Left kidney (tissue), 2 donors: ENCODE data around the gene NF1. TPM values are rescaled to one million over a fixed set of nuclear protein-coding genes. Genes with fewer than 3 reads are reported as not detected.
A peak's percentile ranks its signal among the peaks of the same experiment; 100 is the strongest.
"Not testable (repeated sequence)": the region's sequence is repeated elsewhere in the genome, so short reads cannot be mapped to it uniquely, and the experiment has no call there.

ENCODE experiments used
- DNase-seq: peaks from one replicate; pipeline ENCODE4 v3.0.0-alpha.2; 2013
- polyA plus RNA-seq: library from polyadenylated mRNA; unstranded; fragments of 120-200 nt; gene quantifications from one replicate; pipeline ENCODE4 v1.2.1, GENCODE V29; 2013; ENCODE audit not compliant: insufficient read length

The NF1 gene
- polyA plus RNA-seq, 1 donor: 53.9 TPM

DNA sequence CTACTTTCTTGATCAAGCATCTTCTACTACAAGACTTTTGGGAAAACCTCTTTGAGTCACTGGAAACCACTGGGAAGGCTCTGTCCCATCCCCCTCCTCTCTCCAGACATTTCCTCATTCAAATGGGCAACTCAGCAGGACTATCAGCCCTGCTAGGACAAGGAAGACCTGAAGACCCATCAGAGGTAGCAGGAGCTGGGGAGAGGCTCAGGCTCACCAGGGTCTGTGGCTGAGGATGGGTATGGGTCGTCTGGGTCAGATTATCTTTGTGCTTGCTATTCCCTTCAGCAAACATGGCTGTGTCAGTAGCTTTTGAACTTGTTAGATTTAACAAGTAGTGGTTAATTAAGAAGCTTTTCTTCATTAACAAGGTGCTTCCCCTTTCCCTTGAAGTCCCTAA is 15.0 kb upstream of the NF1 start:
- DNase-seq: no peak

DNA sequence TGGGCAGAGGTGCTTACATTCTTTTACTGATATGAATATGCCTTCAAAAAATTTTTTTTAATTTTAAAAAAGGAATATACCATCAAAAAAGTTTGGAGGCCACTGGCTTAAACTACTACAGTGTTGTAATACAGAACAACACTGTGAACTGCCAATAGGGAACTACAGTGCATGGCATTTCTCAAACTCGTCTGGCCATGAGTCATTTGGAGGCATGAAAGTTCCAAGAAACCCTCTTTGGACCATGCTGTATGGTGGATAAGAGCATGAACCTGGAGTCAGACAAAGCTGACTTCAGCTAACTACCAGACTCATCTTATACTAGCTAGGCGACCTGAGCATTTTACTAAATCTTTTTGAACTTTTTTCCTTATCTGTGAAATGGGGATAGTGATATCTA is 9.2 kb upstream of the NF1 start:
- no peak for DNase-seq

DNA sequence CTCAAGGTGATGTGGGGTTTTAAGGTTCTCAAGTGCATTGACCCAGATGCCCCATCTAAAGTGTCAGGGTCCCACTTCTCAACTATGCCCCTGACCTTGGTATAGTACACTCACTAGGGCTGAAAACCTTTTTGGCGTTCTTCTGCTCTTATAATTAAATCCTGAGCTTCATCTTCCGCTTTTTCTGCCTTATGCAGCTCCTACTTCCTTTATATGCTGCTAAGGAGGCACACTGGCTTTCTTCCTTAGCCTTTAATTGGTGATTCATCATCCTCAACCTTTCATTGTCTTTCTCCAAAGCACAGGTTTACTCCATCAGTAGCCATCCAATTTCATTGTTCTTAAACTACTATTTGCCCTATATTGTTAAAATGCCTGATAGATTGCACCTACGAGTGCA is 5.3 kb upstream of the NF1 start:
- DNase-seq: no peak

DNA sequence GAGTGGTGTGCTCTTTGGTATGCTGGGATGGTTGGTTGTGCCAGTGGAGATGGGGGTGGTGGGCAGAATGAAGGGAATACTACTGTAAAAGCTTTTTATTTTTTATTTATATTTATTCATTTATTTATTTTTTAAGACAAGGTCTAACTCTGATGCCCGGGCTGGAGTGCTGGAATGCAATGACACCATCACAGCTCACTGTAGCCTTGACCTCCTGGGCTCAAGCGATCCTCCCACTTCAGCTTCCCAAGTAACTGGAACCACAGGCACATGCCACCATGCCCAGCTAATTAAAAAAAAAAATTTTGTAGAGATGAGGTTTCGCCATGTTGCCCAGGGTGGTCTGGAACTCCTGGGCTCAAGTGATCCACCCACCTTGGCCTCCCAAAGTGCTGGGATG is 4.1 kb upstream of the NF1 start:
- not testable (repeated sequence) for DNase-seq

DNA sequence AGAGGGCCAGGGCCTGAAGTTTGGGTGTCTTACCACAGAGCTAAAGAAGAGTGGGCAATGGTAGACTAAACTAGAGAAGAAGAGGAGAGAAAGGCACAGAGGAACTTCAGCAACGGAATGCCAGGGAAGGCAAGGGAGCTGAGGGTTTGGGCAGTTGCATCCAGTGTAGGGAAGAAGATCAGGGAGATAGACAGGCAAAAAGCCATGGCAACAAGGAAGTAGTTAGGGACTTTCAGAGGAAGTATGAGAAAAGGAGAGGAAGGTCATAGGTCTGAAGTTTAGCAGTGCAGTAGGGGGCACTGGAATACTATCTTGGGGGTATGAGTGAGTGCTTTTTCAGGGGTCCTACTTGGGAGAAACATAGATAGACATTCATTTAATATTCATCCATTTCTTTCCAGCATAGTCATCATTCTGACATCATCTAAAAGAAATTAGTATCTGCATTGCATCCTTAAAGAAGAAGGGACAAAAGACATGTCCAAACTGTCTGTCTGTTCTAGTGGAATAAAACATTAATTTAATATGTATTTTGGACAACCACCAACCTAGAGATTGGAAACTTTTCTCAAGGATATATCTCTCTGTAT is 2.2 kb upstream of the NF1 start:
- DNase-seq: no peak

DNA sequence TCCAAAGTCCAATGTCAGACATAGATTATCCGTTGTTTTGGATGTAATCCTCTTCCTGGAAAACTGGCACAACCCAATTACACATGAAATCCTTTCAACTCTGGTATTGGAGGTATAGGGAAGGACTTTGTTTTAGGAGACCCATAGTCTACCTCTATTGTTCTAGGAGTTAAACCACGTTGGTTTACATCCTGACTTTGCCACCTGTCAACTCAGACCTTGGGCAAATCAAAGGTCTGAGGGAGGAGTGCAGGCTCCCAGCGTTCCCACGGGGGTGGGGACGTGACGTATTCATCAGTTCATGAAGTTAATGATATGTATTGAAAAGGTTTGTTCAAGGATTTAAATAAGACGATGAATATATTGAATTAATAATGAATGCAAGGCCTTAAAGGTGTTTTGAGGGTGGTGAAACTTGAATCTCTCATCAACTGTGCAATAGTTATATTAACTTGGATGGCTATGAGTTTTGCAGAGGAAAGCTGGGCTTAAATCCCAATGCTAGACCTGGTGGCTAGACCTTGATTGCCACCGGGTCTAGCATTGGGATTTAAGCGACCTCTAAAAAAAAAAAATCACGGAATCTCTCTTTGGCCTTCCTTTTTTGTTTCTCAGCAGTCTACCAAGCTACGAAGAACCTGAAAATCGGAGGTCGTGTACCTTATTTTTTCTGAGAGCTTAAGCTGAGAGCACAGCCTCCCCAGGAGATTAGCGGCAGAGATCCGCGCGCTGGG is 744 bp upstream of the NF1 start:
- peak; percentile 11 for DNase-seq

DNA sequence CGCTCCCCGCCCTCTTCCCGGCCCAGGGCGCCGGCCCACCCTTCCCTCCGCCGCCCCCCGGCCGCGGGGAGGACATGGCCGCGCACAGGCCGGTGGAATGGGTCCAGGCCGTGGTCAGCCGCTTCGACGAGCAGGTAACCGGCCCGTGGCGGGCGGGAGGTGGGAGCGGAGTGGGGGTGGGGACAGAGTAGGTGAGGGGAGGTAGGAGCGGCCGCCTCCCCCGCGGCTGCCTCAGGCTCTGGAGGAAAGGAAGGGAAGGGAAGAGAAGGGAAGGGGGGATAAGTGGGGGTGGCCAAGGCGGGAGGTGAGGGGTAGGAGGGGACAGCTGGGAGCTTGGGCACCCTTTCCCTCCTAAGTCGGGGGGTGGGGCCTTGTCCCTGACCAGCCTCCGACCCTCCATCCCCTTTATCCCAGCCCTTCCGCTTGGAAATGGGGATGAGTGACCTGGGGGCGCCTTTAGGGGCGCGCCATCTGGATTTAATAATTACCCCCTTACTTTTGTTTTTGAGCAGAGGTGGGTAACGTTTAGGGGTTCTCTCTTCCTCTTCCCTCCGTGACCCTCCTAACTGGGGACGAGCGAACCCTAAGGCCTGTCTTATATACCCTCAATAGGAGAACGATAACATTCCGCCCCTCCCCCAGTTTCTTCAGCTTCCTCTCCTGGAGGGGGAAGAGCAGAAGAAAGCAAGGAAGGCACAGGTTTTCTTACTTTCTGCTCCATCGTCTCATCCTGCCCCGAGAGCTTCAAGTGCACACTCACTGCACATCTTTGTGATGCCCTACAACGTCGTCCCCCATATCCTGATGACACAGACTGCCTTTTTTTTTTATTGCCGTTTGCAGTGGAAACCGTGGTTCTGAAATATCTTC is 694 bp downstream of the NF1 start:
- peak; percentile 78 for DNase-seq

DNA sequence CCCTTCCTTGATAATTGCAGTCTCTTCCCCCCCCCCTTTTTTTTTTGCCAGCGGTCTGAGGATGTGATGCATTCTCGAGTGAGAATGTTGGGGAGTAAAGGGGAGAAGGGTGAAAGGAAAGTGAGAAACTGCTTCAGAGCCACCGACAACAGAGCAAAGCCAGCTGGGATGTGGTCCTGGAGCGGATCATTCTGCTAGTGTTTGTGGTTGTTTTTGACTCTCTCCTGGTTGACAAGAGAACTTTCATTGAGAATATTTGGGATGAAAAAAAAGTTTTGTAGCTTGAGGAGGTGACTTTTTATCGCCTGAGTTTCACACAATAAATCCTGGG is 1.3 kb downstream of the NF1 start:
- peak; percentile 40 for DNase-seq

DNA sequence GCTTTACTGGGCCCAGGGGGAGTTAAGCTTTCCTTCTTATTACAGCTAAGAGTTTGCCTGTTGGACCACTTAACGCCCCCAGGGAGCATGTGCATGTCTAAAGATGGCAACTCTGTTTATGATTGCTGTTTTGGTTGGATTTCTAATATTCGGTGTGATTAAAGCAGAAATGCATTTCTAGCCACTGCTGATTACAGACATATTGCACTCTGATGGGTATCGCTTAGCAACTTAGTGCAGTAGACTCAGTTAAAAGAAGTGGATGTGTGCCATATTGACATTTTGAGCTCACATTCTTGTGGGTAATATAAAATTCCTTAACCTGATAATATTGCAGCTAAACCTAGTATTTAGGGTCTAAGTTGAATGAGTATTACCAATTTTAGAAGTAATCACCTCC is 4.2 kb downstream of the NF1 start:
- DNase-seq: no peak

DNA sequence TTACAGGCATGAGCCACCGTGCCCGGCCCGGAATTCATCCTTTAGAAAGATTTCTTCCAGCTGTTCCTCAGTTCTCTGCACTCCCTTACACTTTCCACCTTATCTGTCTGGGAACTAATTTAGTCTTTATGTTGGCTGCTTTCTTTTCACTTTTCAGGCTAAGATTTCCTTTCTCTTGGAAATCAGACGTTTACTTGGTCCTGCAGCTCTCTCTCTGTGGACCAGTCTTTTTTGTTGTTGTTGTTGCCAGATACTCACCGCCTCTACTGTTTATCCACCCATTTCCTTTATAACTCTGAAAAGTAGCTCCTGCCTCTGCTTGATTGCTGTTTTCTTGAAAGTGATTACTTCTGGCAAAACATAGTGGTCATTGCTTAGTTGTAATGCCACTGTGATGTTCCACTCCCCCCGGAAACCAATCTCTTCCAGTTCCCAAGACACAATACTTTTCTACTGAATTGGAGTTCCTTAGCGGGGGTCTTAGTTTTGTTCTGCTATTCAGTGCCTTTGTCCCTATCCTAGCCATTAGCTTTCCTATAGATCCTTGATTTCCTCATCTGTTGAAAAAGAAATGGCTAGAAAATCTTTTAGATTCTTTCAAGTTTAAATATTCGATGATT is 6.2 kb downstream of the NF1 start:
- DNase-seq: no peak

DNA sequence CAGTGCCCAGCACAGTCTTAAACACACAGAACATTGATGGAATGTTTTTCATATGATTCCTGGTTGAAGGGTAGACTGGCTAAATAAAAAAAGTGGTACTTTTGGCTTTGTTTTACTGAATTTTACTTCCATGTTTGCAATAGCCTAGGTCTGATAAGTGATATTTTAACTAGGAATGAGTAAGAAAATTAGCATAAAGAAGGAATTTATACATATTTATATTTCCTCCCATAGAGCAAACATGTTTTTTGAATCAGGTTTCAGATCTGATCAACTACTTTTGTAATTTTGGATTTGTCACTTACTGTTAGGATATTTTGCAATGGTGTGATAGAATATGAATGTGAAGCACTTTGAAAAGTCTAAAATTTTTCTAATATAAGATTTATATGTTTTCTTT is 7.2 kb downstream of the NF1 start:
- no peak for DNase-seq

DNA sequence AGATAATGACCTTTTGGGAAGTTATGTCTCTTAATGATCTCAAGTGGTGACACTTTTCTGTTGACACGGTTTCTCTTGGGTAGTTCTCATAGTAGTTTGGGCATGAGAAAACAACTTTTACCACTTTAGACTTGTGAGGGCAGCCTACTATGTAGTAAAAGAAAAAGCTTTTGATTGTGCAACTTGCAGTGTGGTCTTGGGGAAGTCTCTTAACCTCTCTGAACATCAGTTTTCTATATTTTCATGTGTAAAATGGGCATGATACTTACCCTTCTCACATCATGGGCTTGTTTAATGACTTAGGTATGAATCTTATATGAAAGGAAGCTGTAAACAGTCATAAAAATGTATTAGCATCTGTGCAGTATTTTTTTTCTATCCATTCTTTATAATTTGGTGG is 11.2 kb downstream of the NF1 start:
- DNase-seq: no peak

DNA sequence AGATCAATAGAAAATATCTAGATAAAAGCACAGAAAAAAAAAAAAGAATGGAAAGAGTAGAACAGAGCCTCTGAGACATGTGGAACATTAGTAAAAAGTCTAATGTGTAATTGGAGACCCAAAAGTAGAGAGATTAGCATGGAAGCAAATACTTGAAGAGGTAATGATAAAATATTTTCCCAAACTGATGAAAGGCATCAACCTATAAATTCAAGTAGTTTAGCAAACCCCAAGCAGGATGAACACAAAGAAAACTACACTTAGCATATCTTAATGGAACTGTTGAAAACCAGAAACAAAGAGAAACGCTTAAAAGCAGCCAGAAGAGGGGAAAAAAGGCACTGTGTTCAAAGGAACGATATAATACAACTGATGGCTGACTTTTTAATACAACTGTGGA is 16.4 kb downstream of the NF1 start:
- no peak for DNase-seq

DNA sequence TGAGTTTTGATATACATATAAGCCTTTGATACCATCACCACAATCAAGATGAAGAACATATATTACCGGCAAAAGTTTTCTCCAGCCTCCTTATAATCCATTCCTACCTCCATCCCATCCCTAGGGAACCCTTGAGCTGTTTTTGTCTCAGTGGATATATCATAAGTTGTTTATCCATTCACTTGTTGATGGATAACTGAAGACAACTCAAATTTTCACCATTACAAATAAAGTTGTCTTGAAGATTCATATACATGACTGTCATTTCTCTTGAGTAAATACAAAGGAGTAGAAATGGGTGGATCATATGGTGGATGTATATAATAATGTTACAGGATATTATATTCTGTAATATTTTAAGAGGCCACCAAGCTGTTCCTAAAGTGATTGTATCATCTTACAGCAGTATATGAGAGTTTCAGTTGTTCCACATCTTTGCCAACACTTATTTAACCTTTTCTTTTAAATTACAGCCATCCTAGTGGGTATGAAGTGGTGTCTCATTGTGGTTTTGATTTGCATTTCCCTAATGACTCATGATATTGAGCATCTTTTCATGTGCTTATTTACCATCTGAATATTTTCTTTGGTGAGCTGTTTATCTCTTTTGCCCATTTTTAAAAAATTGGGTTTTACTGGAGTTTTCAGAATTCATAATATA is 17.4 kb downstream of the NF1 start:
- no peak for DNase-seq

DNA sequence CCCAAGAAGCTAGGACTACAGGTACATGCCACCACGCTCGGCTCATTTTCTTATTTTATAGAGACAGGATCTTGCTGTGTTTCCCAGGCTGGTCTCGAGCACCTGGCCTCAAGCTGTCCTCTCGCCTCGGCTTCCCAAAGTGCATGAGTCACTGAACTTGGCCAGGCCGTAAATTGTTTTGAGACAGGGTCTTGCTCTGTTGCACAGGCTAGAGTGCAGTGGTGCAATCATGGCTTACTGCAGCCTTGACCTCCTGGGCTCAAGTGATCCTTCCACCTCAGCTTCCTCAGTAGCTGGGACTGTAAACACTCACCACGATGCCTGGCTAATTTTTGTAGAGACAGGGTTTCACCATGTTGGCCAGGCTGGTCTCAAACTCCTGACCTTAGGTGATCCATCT is 18.6 kb downstream of the NF1 start:
- peak; percentile 17 for DNase-seq

DNA sequence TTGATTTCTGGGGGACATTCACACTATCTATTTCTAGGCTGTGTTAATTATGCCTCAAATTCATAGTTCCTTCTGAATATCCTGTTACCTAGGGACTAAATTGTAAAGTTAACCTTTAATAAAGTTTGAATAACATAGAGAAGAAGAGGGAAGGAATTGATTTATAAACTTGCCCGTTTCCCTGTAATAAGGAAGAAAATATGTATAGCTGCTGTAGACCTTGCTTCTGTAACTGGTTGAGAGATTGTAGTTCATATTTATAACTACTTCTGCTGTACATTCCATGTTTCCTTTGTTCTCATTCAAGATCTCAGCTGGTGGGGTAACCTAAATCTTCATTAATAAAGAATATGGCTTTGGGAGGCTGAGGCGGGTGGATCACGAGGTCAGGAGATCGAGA is 19.2 kb downstream of the NF1 start:
- DNase-seq: no peak

DNA sequence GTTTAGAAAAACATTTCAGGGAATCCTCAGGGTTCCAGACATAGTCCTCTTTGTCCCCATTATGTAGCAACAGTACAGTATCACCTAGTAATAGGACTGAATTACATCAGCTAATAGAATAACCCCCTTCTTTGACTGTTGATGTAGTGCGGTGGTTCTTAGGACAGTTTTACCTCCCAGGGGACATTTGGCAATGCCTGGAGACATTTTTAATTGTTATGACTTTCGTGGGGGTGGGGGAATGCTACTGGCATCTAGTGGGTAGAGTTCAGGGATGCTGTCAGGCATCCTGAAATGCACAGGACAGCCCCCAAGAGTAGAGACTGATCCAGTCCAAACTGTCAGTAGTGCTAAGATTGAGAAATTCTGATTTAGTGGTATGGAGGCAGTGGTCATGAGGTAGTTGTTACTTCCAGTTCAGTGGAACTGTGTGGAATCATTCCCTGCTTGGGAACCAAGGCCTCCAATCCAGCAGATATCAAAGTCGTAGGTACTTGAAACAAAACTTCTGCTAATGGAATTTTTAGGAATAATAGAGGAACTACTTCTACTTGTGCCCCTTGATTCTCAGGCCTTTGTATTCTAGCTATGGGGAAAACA is 20.3 kb downstream of the NF1 start:
- DNase-seq: no peak

DNA sequence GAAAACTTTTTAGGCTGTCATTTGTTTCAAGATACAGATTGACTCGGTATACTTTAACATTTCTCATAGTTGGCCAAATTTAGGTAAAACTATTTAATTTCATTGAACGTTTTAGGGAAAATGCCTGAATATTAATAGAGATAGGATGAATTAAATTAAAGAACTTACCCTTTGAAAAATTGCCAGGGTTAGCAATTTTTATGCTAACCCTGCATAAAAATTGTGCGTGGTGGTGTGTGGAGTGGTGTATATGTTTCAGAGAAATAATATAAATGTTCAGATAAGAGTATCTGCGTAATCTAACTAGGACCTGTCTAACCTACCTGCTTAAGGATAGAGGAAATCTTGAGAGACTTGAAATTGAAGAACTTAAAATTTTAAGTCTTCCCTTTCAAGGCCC is 21.4 kb downstream of the NF1 start:
- no peak for DNase-seq

DNA sequence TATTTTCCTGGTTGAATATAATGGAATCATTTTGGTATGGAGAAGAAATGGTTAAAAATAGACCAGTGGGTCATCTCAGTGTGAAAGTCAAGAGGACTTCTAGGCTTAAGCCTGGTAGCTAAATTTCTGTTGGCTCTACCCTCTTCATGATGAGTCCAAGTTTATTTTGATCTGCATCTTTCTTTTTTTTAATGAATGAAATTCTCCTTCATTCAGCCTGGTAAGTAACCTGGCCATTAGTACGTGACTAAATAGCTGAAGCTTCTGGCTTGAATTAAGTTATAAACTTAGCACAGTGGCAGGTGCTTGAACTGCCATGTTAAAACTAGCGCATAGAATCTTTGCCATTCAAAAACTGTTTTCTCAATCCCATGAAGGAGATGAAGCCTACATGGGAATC is 28.0 kb downstream of the NF1 start:
- no peak for DNase-seq

DNA sequence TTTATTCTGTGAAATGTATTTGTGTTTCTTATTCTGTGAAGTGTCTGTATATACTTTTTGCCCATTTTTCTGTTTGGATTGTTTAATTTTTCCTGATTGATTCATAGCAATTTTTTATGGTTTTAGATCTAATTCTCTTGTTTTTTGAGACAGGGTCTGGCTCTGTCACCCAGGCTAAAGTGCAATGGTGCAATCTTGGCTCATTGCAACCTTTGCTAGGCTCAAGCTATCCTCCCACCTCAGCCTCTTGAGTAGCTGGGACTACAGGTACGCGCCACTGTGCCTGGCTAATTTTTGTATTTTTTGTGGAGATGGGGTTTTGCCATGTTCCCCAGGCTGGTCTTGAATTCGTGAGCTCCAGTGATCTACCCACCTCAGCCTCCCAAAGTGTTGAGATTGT is 31.5 kb downstream of the NF1 start:
- DNase-seq: no peak

DNA sequence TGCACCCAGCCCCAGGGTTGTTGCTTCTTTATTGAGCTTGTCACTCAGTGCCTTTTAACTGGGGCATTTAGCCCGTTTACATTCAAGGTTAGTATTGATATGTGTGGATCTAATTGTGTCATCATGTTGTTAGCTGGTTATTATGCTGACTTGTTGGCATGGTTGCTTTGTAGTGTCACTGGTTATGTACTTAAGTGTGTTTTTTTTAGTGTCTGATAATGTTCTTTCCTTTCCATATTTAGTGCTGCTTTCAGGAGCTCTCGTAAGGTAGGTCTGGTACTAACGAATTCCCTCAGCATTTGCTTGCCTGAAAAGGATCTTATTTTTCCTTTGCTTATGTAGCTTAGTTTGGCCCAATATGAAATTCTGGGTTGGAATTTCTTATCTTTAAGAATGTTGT is 33.5 kb downstream of the NF1 start:
- no peak for DNase-seq
